Transverse colon (tissue), 4 donors: Measurements from ENCODE around the gene PHOX2B. TPM values are rescaled to one million over a fixed set of nuclear protein-coding genes. Genes with fewer than 3 reads are reported as not detected.

ENCODE experiments used
- DNase-seq: peaks from one replicate; pipeline ENCODE4 v3.0.0-alpha.2; 2019
- H3K27ac ChIP-seq, 4 donors: fragments of 200-600 bp; sonication (generic); 2 replicates each; pipeline ENCODE4 v1.5.1; 2016 to 2018; ENCODE audit warnings: inconsistent platforms in 4 of 4
- H3K27me3 ChIP-seq: fragments of 200-600 bp; sonication (generic); 2 replicates; pipeline ENCODE4 v1.5.1; 2017; ENCODE audit warnings: inconsistent platforms
- H3K36me3 ChIP-seq, 4 donors: fragments of 200-600 bp; sonication (generic); 2 replicates each; pipeline ENCODE4 v1.5.1; 2017 to 2019; ENCODE audit warnings: inconsistent platforms in 4 of 4
- H3K4me1 ChIP-seq, 4 donors: fragments of 200-600 bp; sonication (generic); 2 replicates each; pipeline ENCODE4 v1.5.1; 2017 to 2020; ENCODE audit warnings: inconsistent platforms in 4 of 4
- H3K4me3 ChIP-seq, 4 donors: fragments of 200-600 bp; sonication (generic); 1 replicate in 1 of 4; 2 replicates in 3 of 4; pipeline versions ENCODE4 v1.5.1 to v1.6.1; 2017 to 2019; ENCODE audit warnings: inconsistent platforms in 4 of 4
- H3K9me3 ChIP-seq, 2 donors: fragments of 200-600 bp; sonication (generic); 2 replicates each; pipeline ENCODE4 v1.5.1; 2017 to 2019; ENCODE audit warnings: inconsistent platforms in 2 of 2
- EP300 ChIP-seq: sonication (generic); formaldehyde crosslinking; IDR thresholded peaks from one replicate; pipeline ENCODE4 v1.6.1; 2017; ENCODE audit warnings: antibody characterized with exemption, low read depth
- POLR2A ChIP-seq: fragments of 450-650 bp; IDR thresholded peaks from one replicate; pipeline ENCODE4 v1.6.1; 2016; ENCODE audit warnings: antibody characterized with exemption, mild to moderate bottlenecking, moderate library complexity
- POLR2AphosphoS5 ChIP-seq, 3 donors: sonication (generic); formaldehyde crosslinking; IDR thresholded peaks; one replicate each; pipeline ENCODE4 v1.6.1; 2016; ENCODE audit warnings: antibody characterized with exemption in 3 of 3
- WGBS, 2 donors: methylation state at CpG; one replicate each; pipeline ENCODE4 v1.1.5; 2018; ENCODE audit warnings: low coverage in 1 of 2; 5-methylcytosine and 5-hydroxymethylcytosine counted together
- in situ Hi-C, 4 donors: fragments of 200-750 bp; cut with MboI; loops; one replicate each; pipeline versions ENCODE4 v1.15.0 to v1.15.1; 2017; ENCODE audit warnings: low sequenced_read_pairs in 3 of 4, low pct_ligation_motif_present in 1 of 4, low pct_unique_long_range_greater_than_20kb in 1 of 4
- intact Hi-C: fragments of 100-400 bp; cut with DNase I; formaldehyde crosslinking; loops from one replicate; pipeline ENCODE4 v1.15.1; 2023; ENCODE audit warnings: low total_unique reads
- total RNA-seq, 4 donors: library from RNA; depleted of rRNA; stranded (reverse); fragments of >200 nt; gene quantifications; one replicate each; pipeline ENCODE4 v1.1.0, GENCODE V29; 2016
- TF ChIP-seq, protein P1 (sequence below), 5 experiments: fragments of 200-600 bp in 3 of 5; fragments of 450-650 bp in 2 of 5; sonication (generic) in 3 of 5; IDR thresholded peaks; 1 replicate in 2 of 5; 2 replicates in 3 of 5; pipeline ENCODE4 v1.5.1; 2016 to 2017; ENCODE audit warnings: antibody characterized with exemption in 5 of 5, inconsistent platforms in 3 of 5, mild to moderate bottlenecking in 2 of 5, moderate library complexity in 1 of 5

PHOX2B gene
- total RNA-seq, 4 donors from 2014 or later = 0.27 to 4.4 (median 1.1) TPM

DNA sequence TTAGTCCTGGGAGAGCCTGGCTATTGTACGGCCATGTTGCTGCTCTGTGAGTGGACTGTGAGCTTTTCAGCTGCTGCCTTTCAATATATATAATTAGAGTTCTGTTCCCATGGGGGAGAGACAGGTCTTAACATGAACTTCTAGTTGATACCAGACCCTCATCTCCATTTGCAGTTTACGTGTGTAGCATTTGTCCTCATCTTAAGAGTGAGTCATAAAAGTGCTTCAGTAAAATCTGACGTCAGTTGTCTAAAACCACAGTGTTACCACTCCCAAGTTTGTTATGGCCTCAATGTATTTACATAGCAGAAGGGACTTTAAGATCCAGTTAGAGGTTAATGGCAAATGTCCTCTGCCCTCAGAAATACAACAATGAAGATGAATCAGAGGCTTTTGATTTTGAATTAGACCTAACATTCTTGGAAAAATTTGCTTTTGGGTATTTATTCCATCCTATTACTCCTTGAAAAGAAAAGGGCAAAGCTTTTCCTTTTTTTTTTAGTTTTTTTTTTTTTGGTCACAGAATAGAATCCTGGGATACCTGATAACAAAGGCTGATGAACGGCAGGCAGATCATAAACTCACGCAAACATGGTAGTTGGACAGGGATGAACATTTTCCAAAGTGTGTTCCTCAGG lies 38.6 kb downstream of the PHOX2B start:
- DNase-seq = no peak
- Histone ChIP-seq H3K36me3 (no peaks in the 10 kb centered on the region), H3K27me3 (peaks cover 12% of the 10 kb centered on the region), H3K27ac (no peak overlapping the region), H3K9me3 (no peaks in the 10 kb centered on the region), H3K4me3 (no peak overlapping the region), H3K4me1 (peaks cover 0 to 5% (median 0%) of the 10 kb centered on the region in 4 donors)
- in situ Hi-C loops (no loop called here), intact Hi-C loops (no loop called here)
- WGBS, 2 donors = 33 to 36% methylated on average over 5 of the region's 5 CpGs
- TF ChIP-seq, protein P1, sequence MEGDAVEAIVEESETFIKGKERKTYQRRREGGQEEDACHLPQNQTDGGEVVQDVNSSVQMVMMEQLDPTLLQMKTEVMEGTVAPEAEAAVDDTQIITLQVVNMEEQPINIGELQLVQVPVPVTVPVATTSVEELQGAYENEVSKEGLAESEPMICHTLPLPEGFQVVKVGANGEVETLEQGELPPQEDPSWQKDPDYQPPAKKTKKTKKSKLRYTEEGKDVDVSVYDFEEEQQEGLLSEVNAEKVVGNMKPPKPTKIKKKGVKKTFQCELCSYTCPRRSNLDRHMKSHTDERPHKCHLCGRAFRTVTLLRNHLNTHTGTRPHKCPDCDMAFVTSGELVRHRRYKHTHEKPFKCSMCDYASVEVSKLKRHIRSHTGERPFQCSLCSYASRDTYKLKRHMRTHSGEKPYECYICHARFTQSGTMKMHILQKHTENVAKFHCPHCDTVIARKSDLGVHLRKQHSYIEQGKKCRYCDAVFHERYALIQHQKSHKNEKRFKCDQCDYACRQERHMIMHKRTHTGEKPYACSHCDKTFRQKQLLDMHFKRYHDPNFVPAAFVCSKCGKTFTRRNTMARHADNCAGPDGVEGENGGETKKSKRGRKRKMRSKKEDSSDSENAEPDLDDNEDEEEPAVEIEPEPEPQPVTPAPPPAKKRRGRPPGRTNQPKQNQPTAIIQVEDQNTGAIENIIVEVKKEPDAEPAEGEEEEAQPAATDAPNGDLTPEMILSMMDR (IDR thresholded peaks at IDR 0.05) = no peak
- TF ChIP-seq POLR2A (no peak), POLR2AphosphoS5 (IDR thresholded peaks at IDR 0.05) (no peak), EP300 (no peak)

- no peak for TF ChIP-seq POLR2AphosphoS5 (IDR thresholded peaks at IDR 0.05)
- no peak for TF ChIP-seq EP300
- TF ChIP-seq, protein P1 (IDR thresholded peaks at IDR 0.05) = no peak
- TF ChIP-seq POLR2A = no peak
- H3K4me1 ChIP-seq = no peaks in the 10 kb centered on the region
- no peak overlapping the region for H3K4me3 ChIP-seq
- H3K36me3 ChIP-seq = no peaks in the 10 kb centered on the region
- in situ Hi-C loops = no loop called here
- H3K27ac ChIP-seq = no peak overlapping the region
- 56 to 61% methylated on average over 2 to 3 of the region's 3 CpGs for WGBS, 2 donors
- DNase-seq = no peak
- H3K9me3 ChIP-seq = no peaks in the 10 kb centered on the region
- peaks cover 16% of the 10 kb centered on the region for H3K27me3 ChIP-seq
- intact Hi-C loops = no loop called here
Measured at GRCh38 chr4:41703785-41704184, 44.7 kb downstream of the PHOX2B start.

- no peak overlapping the region for H3K27ac ChIP-seq
- TF ChIP-seq EP300 (no peak), POLR2AphosphoS5 (IDR thresholded peaks at IDR 0.05) (no peak), POLR2A (no peak)
- TF ChIP-seq, protein P1 (IDR thresholded peaks at IDR 0.05) = no peak
- whole genome bisulfite sequencing, 2 donors = 61 to 73% methylated on average over 4 of the region's 4 CpGs
- H3K36me3 ChIP-seq = no peaks in the 10 kb centered on the region
- no peaks in the 10 kb centered on the region for H3K4me1 ChIP-seq
- in situ Hi-C loops = no loop called here
- no peak overlapping the region for H3K4me3 ChIP-seq
- no peak for DNase-seq
- H3K9me3 ChIP-seq = no peaks in the 10 kb centered on the region
- H3K27me3 ChIP-seq = peaks cover 16% of the 10 kb centered on the region
- intact Hi-C loops = no loop called here
Measured at GRCh38 chr4:41702770-41703169, 45.8 kb downstream of the PHOX2B start.

DNA sequence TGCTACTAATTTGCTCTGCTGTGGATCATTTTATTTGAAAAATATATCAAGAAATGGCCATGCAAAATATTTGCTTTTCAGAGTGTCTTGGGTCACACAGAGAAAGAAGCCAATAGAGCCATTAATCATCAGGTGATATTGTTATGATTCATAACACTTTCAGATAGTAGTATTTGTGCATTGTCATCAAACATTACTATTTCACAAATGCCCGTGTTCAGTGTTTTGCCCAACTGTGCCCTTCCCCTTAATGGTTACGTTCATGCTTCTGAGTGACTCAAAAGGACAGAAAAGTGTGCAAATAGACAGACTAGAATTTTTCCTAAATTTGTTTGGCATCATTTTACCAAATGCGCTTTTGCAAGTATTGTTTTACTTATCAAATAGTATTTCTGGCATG lies 46.5 kb downstream of the PHOX2B start:
- Histone ChIP-seq H3K27me3 (peaks cover 13% of the 10 kb centered on the region), H3K9me3 (no peaks in the 10 kb centered on the region), H3K4me3 (no peak overlapping the region), H3K36me3 (no peaks in the 10 kb centered on the region), H3K4me1 (no peaks in the 10 kb centered on the region), H3K27ac (no peak overlapping the region)
- no peak for DNase-seq
- 72 to 89% methylated on average over 3 of the region's 3 CpGs for WGBS, 2 donors
- intact Hi-C loops (no loop called here), in situ Hi-C loops (no loop called here)
- no peak for TF ChIP-seq POLR2A
- no peak for TF ChIP-seq POLR2AphosphoS5 (IDR thresholded peaks at IDR 0.05)
- TF ChIP-seq, protein P1 (IDR thresholded peaks at IDR 0.05) = no peak
- no peak for TF ChIP-seq EP300
